Left cardiac atrium (tissue), 4 donors: ENCODE data around the gene GALNTL6. TPM values are rescaled to one million over a fixed set of nuclear protein-coding genes. Genes with fewer than 3 reads are reported as not detected.

Source experiments
- ATAC-seq, 2 donors: fragments of 200-7000 bp; cut with Tn5 transposase; one replicate each; pipeline ENCODE4 v1.9.1; 2020; ENCODE audit warnings: mild to moderate bottlenecking in 2 of 2, moderate library complexity in 2 of 2
- DNase-seq: peaks from one replicate; pipeline ENCODE4 v3.0.0-alpha.2; 2020
- intact Hi-C, 2 donors: fragments of 100-400 bp; cut with DNase I; formaldehyde crosslinking; loops; one replicate each; pipeline versions ENCODE4 v1.14.1 to v1.15.1; 2022 to 2023
- total RNA-seq, 2 donors: library from RNA; stranded (reverse); fragmentation: NEBNext Ultra II Directional; extraction: Animal tissue kit (Norgen Biotek cat#: 25700); gene quantifications; one replicate each; pipeline ENCODE4 v1.2.1, GENCODE V29; 2021
- donor health status: DM: no; HTN: yes; CAD: no.
- donor health status: DM: no; HTN: yes; CAD: no; lungs with severe emphysema.
- donor health status: DM: yes; HTN: yes; CAD: no.
- donor health status: Dilated cardiomyopathy.

The GALNTL6 gene
- total RNA-seq, 2 donors from 2014 or later = not detected

GRCh38 chr4:172095161-172095560, 282.0 kb downstream of the GALNTL6 start:
- ATAC-seq = no peak
- DNase-seq = no peak
- intact Hi-C loops = no loop called here

- ATAC-seq (no peak), DNase-seq (no peak)
- intact Hi-C loops = no loop called here
Observed at GRCh38 chr4:172096786-172097185, 283.6 kb downstream of the GALNTL6 start.

- no peak for ATAC-seq
Observed at GRCh38 chr4:172099376-172099775, 286.2 kb downstream of the GALNTL6 start.

GRCh38 chr4:172103456-172103855, 290.3 kb downstream of the GALNTL6 start:
- no peak for DNase-seq
- intact Hi-C loops = no loop called here
- no peak for ATAC-seq

More at GRCh38 chr4:172099376-172099775, 286.2 kb downstream of the GALNTL6 start:
- intact Hi-C loops = no loop called here
- no peak for DNase-seq

- no peak for ATAC-seq
- DNase-seq = no peak
- intact Hi-C loops = no loop called here
Observed at GRCh38 chr4:172104539-172104938, 291.3 kb downstream of the GALNTL6 start.

- DNase-seq (no peak), ATAC-seq (no peak)
- intact Hi-C loops = no loop called here
Observed at GRCh38 chr4:172105918-172106317, 292.7 kb downstream of the GALNTL6 start.

GRCh38 chr4:172109466-172109865, 296.3 kb downstream of the GALNTL6 start:
- ATAC-seq (no peak), DNase-seq (no peak)
- intact Hi-C loops = no loop called here

GRCh38 chr4:172124656-172125308, 311.6 kb downstream of the GALNTL6 start:
- no peak for ATAC-seq
- intact Hi-C loops = no loop called here
- DNase-seq = no peak

- intact Hi-C loops = no loop called here
- DNase-seq (no peak), ATAC-seq (no peak)
Observed at GRCh38 chr4:172125443-172125842, 312.2 kb downstream of the GALNTL6 start.

- ATAC-seq = no peak
- intact Hi-C loops = no loop called here
- no peak for DNase-seq
Observed at GRCh38 chr4:172127168-172127567, 314.0 kb downstream of the GALNTL6 start.

GRCh38 chr4:172129593-172129992, 316.4 kb downstream of the GALNTL6 start:
- DNase-seq (no peak), ATAC-seq (no peak)
- intact Hi-C loops = no loop called here

- intact Hi-C loops = no loop called here
- no peak for DNase-seq
- ATAC-seq = no peak
Observed at GRCh38 chr4:172134521-172134920, 321.3 kb downstream of the GALNTL6 start.

GRCh38 chr4:172141025-172141424, 327.8 kb downstream of the GALNTL6 start:
- DNase-seq = no peak
- ATAC-seq = no peak
- intact Hi-C loops = no loop called here

- intact Hi-C loops = no loop called here
- ATAC-seq (no peak), DNase-seq (no peak)
Observed at GRCh38 chr4:172142281-172142741, 329.1 kb downstream of the GALNTL6 start.

- intact Hi-C loops = no loop called here
- ATAC-seq (no peak), DNase-seq (no peak)
Observed at GRCh38 chr4:172143605-172144314, 330.6 kb downstream of the GALNTL6 start.

GRCh38 chr4:172147687-172148086, 334.5 kb downstream of the GALNTL6 start:
- DNase-seq = no peak
- ATAC-seq = no peak
- intact Hi-C loops = no loop called here

- intact Hi-C loops = no loop called here
- DNase-seq = no peak
- no peak for ATAC-seq
Observed at GRCh38 chr4:172149329-172149728, 336.1 kb downstream of the GALNTL6 start.

GRCh38 chr4:172152284-172152683, 339.1 kb downstream of the GALNTL6 start:
- ATAC-seq = no peak
- no peak for DNase-seq
- intact Hi-C loops = no loop called here

GRCh38 chr4:172153719-172154118, 340.5 kb downstream of the GALNTL6 start:
- no peak for ATAC-seq
- intact Hi-C loops = no loop called here
- no peak for DNase-seq

- intact Hi-C loops = no loop called here
Observed at GRCh38 chr4:172155838-172156345, 342.7 kb downstream of the GALNTL6 start.

GRCh38 chr4:172157946-172158345, 344.7 kb downstream of the GALNTL6 start:
- no peak for ATAC-seq
- DNase-seq = no peak
- intact Hi-C loops = no loop called here

More at GRCh38 chr4:172155838-172156345, 342.7 kb downstream of the GALNTL6 start:
- DNase-seq = no peak
- no peak for ATAC-seq
